Vagina (tissue), 2 donors: ENCODE measurements around the gene UBP1. TPM values are rescaled to one million over a fixed set of nuclear protein-coding genes. Genes with fewer than 3 reads are reported as not detected.

Experiments
- DNase-seq, 2 donors: peaks; one replicate each; pipeline ENCODE4 v3.0.0-alpha.2; 2017; ENCODE audit errors: extremely low spot score in 2 of 2
- H3K27ac ChIP-seq: fragments of 200-600 bp; sonication (generic); one replicate; pipeline ENCODE4 v1.5.1; 2019
- H3K27me3 ChIP-seq: fragments of 200-600 bp; sonication (generic); one replicate; pipeline ENCODE4 v1.5.1; 2019
- H3K36me3 ChIP-seq, 2 donors: fragments of 200-600 bp; sonication (generic); one replicate each; pipeline ENCODE4 v1.5.1; 2017 to 2019
- H3K4me1 ChIP-seq: fragments of 200-600 bp; sonication (generic); one replicate; pipeline ENCODE4 v1.5.1; 2019
- H3K4me3 ChIP-seq, 2 donors: fragments of 200-600 bp; sonication (generic); 1 replicate in 1 of 2; 2 replicates in 1 of 2; pipeline ENCODE4 v1.5.1; 2016 to 2019
- H3K9me3 ChIP-seq: fragments of 200-600 bp; sonication (generic); one replicate; pipeline ENCODE4 v1.5.1; 2019
- POLR2A ChIP-seq, 2 donors: fragments of 450-650 bp; IDR thresholded peaks; one replicate each; pipeline ENCODE4 v1.6.1; 2017; ENCODE audit warnings: antibody characterized with exemption in 2 of 2, mild to moderate bottlenecking in 2 of 2, moderate library complexity in 2 of 2
- POLR2AphosphoS5 ChIP-seq, 2 donors: sonication (generic); formaldehyde crosslinking; IDR thresholded peaks; one replicate each; pipeline ENCODE4 v1.9.0; 2017; ENCODE audit warnings: antibody characterized with exemption in 2 of 2, mild to moderate bottlenecking in 2 of 2, low read depth in 1 of 2; ENCODE audit not compliant: insufficient read depth in 1 of 2
- intact Hi-C: fragments of 100-400 bp; cut with DNase I; formaldehyde crosslinking; loops from one replicate; pipeline ENCODE4 v1.15.1; 2023
- total RNA-seq: library from RNA; depleted of rRNA; stranded (reverse); fragments of >200 nt; gene quantifications from one replicate; pipeline ENCODE4 v1.2.3, GENCODE V29; 2016
- TF ChIP-seq, protein P1 (sequence below), 3 experiments: fragments of 450-650 bp in 2 of 3; fragments of 200-600 bp in 1 of 3; sonication (generic) in 1 of 3; IDR thresholded peaks; one replicate each; pipeline ENCODE4 v1.5.1; 2017 to 2019; ENCODE audit warnings: antibody characterized with exemption in 3 of 3, mild to moderate bottlenecking in 2 of 3, moderate library complexity in 2 of 3

The UBP1 gene
- total RNA-seq, 1 donor from 2014 or later, result 52.1 TPM

DNA sequence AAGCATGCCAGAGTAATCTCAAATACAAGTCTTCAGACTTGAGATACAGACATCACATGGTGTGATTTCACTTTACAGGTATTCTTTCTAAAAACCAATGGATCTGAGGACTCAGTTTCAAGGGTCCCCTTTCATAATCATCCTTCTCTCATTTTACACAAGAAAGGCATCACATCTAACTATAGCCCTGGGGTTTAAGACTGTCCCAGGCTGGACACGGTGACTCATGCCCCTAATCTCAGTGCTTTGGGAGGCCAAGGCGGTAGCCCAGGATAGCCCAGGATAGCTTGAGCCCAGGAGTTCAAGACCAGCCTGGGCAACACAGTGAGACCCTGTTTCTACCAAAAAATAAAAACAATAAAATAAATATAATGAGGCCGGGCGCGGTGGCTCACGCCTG, 36.4 kb downstream of the UBP1 start:
- Histone ChIP-seq H3K27ac (no peak overlapping the region), H3K4me3 (no peak overlapping the region), H3K9me3 (no peaks in the 10 kb centered on the region), H3K36me3 (peaks cover 0 to 55% of the 10 kb centered on the region in 2 donors), H3K4me1 (no peaks in the 10 kb centered on the region), H3K27me3 (no peaks in the 10 kb centered on the region)
- intact Hi-C loops, result no loop called here
- no peak for DNase-seq
- TF ChIP-seq POLR2A (IDR thresholded peaks at IDR 0.05), result no peak
- no peak for TF ChIP-seq POLR2AphosphoS5 (IDR thresholded peaks at IDR 0.05; ENCODE audit: insufficient read depth in 1 of 2, low read depth in 1 of 2)
- TF ChIP-seq, protein P1, sequence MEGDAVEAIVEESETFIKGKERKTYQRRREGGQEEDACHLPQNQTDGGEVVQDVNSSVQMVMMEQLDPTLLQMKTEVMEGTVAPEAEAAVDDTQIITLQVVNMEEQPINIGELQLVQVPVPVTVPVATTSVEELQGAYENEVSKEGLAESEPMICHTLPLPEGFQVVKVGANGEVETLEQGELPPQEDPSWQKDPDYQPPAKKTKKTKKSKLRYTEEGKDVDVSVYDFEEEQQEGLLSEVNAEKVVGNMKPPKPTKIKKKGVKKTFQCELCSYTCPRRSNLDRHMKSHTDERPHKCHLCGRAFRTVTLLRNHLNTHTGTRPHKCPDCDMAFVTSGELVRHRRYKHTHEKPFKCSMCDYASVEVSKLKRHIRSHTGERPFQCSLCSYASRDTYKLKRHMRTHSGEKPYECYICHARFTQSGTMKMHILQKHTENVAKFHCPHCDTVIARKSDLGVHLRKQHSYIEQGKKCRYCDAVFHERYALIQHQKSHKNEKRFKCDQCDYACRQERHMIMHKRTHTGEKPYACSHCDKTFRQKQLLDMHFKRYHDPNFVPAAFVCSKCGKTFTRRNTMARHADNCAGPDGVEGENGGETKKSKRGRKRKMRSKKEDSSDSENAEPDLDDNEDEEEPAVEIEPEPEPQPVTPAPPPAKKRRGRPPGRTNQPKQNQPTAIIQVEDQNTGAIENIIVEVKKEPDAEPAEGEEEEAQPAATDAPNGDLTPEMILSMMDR (IDR thresholded peaks at IDR 0.05), result no peak

GRCh38 chr3:33402936-33403335, 37.3 kb downstream of the UBP1 start:
- Histone ChIP-seq H3K36me3 (peaks cover 0 to 55% of the 10 kb centered on the region in 2 donors), H3K4me3 (no peak overlapping the region)

GRCh38 chr3:33401781-33402180, 38.4 kb downstream of the UBP1 start:
- TF ChIP-seq, protein P1 (IDR thresholded peaks at IDR 0.05), result no peak
- TF ChIP-seq POLR2A (IDR thresholded peaks at IDR 0.05), result no peak
- TF ChIP-seq POLR2AphosphoS5 (IDR thresholded peaks at IDR 0.05; ENCODE audit: insufficient read depth in 1 of 2, low read depth in 1 of 2), result no peak
- H3K36me3 ChIP-seq, result peaks cover 0 to 56% of the 10 kb centered on the region in 2 donors

More at GRCh38 chr3:33402936-33403335, 37.3 kb downstream of the UBP1 start:
- no peaks in the 10 kb centered on the region for H3K27me3 ChIP-seq
- H3K4me1 ChIP-seq, result no peaks in the 10 kb centered on the region
- DNase-seq, result no peak
- no peaks in the 10 kb centered on the region for H3K9me3 ChIP-seq
- intact Hi-C loops, result no loop called here
- TF ChIP-seq POLR2AphosphoS5 (IDR thresholded peaks at IDR 0.05; ENCODE audit: insufficient read depth in 1 of 2, low read depth in 1 of 2) (no peak), POLR2A (IDR thresholded peaks at IDR 0.05) (no peak)
- TF ChIP-seq, protein P1 (IDR thresholded peaks at IDR 0.05), result no peak
- H3K27ac ChIP-seq, result no peak overlapping the region

GRCh38 chr3:33398410-33398809, 41.8 kb downstream of the UBP1 start:
- H3K36me3 ChIP-seq, result peaks cover 0 to 76% of the 10 kb centered on the region in 2 donors
- TF ChIP-seq POLR2A (IDR thresholded peaks at IDR 0.05) (no peak), POLR2AphosphoS5 (IDR thresholded peaks at IDR 0.05; ENCODE audit: insufficient read depth in 1 of 2, low read depth in 1 of 2) (no peak)
- TF ChIP-seq, protein P1 (IDR thresholded peaks at IDR 0.05), result no peak
- no peak overlapping the region for H3K4me3 ChIP-seq
- intact Hi-C loops, result no loop called here
- no peak for DNase-seq
- H3K4me1 ChIP-seq, result no peaks in the 10 kb centered on the region
- H3K27ac ChIP-seq, result no peak overlapping the region
- H3K9me3 ChIP-seq, result no peaks in the 10 kb centered on the region
- no peaks in the 10 kb centered on the region for H3K27me3 ChIP-seq

More at GRCh38 chr3:33401781-33402180, 38.4 kb downstream of the UBP1 start:
- no peak overlapping the region for H3K4me3 ChIP-seq
- no peaks in the 10 kb centered on the region for H3K4me1 ChIP-seq
- intact Hi-C loops, result no loop called here
- no peak for DNase-seq
- H3K9me3 ChIP-seq, result no peaks in the 10 kb centered on the region
- H3K27ac ChIP-seq, result no peak overlapping the region
- no peaks in the 10 kb centered on the region for H3K27me3 ChIP-seq

DNA sequence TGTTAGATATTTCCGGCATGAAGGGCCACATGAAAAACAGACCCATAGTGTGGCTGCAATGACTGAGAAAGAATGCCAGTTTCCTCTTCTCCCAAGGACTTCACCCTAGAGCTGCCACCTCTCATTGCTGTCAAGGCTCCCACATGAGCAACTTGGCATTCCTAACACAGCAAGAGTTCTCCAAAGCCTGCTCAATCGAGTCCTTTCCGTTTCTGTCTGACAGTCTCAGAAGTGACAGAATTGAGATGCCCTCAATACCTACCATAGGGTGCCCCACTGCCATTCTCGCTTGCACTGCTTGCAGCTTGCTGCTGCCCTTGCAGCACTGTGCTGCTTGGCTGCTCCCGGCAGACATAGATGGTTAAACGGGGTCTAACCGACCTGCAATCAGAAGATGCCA, 44.3 kb downstream of the UBP1 start:
- DNase-seq, result no peak
- Histone ChIP-seq H3K4me3 (no peak overlapping the region), H3K9me3 (no peaks in the 10 kb centered on the region), H3K27ac (no peak overlapping the region), H3K36me3 (peaks cover 0 to 67% of the 10 kb centered on the region in 2 donors), H3K4me1 (peaks cover 7% of the 10 kb centered on the region), H3K27me3 (no peaks in the 10 kb centered on the region)
- intact Hi-C loops, result no loop called here
- no peak for TF ChIP-seq POLR2AphosphoS5 (IDR thresholded peaks at IDR 0.05; ENCODE audit: insufficient read depth in 1 of 2, low read depth in 1 of 2)
- TF ChIP-seq, protein P1 (IDR thresholded peaks at IDR 0.05), result no peak
- TF ChIP-seq POLR2A (IDR thresholded peaks at IDR 0.05), result no peak
